GM18520 (cell line): Measurements from ENCODE around the gene AP1M1.
"Not testable (repeated sequence)": the region's sequence is repeated elsewhere in the genome, so short reads cannot be mapped to it uniquely, and the experiment has no call there.

Source experiments
- ATAC-seq: cut with Tn5 transposase; IDR thresholded peaks from one replicate; pipeline ENCODE4 v1.9.1; 2021; ENCODE audit not compliant: unreplicated experiment

Gene AP1M1

GRCh38 chr19:16260160-16260811, 62.6 kb downstream of the AP1M1 start:
- no peak for ATAC-seq

GRCh38 chr19:16260812-16261161, 63.1 kb downstream of the AP1M1 start:
- no peak for ATAC-seq

DNA sequence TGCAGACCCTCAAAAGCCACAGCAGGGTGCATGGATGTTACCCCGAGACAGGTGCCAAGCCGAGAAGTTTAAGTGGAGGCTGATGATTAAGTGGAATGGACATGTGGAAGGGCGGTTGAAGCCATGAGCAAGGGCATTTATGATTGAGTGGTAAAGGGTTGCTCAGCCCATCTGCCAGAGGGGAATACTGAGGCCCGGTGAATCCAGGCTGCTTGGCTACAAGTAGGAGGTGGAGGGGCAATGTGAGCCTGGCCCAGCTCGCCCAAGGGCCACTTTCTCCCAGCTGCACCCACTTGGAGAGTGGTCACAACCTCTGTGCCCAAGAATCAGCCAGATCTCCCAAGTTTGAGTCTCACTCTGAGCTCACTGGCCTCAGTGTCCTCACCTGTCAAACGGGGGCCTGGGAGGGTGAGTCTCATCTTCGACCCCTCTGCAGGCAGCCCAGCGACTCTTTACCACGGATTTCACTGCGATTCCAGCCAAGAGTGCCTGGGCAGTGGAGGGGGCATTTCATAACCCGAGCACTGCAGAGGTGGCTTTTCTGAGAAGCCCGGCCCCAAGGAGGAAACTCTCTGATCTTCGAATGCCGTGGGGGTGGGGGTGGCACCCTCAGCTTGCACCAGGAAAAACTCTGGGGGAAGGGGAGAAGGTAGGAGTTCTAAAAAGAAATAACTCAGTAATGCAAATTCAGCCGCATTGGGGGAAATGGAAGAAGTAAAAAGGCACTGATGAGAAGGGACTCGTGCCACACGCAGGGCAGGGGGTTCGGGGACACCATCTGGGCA, 64.1 kb downstream of the AP1M1 start:
- no peak for ATAC-seq

DNA sequence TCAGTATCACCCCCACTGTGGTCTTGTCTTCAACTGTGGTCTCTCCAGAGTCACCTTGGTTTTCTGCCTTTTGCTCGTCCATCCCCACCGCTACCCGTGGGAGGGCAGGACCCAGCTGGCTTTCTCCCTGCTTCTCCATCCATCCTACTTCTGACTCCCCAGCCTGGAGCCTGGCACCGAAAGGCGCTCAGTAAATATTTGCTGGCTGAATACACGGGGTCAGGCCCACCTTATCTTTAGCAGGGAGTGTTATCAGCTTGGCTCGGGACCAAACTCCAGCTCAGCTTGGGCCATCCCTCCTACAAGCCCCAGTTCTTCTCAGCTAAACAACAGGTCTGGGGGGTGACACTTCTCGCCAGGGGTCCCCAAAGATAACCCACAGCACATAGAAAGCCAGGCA, 64.9 kb downstream of the AP1M1 start:
- no peak for ATAC-seq

DNA sequence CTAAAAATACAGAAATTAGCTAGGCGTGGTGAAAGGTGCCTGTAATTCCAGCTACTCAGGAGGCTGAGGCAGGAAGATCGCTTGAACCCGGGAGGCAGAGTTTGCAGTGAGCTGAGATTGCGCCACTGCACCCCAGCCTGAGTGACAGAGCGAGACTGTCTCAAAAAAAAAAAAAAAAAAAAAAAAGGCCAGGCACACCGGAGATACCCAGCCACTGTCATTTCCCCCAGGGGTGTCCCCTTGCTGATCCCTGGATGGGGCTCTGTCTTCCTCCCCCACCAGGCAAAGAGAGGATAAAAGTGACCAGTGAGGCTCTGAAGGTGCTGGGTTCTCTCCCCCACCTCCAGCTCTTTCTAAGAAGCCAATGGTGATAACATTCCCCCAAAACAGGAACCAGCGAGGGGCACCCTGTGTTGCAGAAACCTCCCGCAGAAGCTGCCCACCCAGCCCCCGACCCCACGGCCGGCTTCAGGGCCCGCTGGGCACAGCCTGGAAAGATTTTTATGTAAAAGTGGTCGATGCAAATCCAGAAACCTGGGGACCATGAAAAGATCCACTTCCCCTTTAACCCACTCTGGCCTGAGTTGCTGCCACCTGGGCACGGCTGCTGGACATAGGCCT, 65.5 kb downstream of the AP1M1 start:
- no peak for ATAC-seq

GRCh38 chr19:16265205-16265604, 67.5 kb downstream of the AP1M1 start:
- no peak for ATAC-seq

- ATAC-seq: no peak
Measured at GRCh38 chr19:16265890-16266585, 68.3 kb downstream of the AP1M1 start.

DNA sequence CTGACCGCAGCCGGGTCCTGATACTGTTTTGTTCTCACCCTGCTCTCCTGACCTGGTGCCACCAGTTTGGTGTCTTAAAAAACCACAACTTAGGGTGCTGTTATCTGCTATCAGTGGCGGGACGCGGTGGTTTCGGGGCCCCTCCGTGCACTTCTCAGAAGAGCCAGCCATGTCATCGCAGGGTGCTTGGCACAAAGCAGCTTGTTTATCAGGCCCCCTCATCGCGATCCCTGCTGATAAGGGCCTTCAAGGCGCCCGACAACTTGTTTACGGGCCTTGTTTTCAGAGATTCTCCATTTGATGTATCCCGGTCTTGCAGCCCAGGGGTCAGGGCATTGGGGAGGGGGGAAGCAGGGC, 68.9 kb downstream of the AP1M1 start:
- ATAC-seq: no peak

DNA sequence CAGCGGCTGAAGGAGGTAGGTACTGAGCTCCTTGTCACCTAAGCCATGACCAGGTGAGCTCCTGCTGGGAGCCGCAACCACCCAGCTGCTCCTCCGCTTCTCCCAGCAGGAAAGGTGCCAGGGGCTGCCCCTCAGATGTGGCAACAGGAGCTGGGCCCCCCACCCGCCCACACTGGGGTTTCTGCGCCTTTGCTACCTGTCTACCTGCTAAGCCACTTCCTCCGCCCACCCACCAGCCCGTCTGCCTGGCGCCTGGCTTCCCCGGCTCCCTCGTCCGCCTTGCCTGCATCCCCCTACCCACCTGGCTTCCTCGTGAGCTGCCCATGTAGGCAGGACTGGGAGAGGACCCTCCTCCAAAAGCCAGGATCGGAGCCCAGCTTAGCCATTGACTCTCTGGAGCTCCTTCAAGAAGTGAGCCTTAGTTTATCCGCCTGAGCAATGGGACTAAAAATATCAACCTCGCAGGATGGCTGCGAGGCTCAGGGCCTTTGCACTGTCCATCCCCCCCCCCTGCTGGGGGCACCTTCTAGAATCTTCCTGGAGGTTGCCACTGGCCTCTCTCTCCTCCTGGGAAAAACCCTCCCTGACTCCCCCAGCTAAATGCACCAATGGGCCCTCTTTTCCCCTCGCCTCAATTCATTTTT, 71.1 kb downstream of the AP1M1 start:
- ATAC-seq: no peak

- no peak for ATAC-seq
Measured at GRCh38 chr19:16272945-16273344, 75.2 kb downstream of the AP1M1 start.

DNA sequence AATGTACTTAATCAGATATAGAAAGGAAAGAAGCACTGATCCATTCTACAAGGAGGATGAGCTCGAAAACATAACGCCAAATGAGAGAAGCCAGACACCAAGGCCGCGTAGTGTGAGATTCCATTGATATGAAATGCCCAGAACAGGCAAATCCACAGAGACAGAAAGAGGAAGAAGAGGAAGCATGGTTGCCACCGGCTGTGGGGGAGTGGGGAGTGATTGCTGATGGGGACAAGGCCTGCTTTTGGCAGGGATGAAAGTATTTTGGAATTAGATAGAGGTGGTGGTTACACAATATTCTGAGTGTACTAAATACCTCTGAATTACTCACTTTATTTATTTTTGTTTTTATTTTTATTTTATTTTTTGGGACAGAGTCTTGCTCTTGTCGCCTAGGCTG, 76.7 kb downstream of the AP1M1 start:
- no peak for ATAC-seq

GRCh38 chr19:16280306-16280705, 82.6 kb downstream of the AP1M1 start:
- no peak for ATAC-seq

- no peak for ATAC-seq
Measured at GRCh38 chr19:16281743-16282142, 84.0 kb downstream of the AP1M1 start.

DNA sequence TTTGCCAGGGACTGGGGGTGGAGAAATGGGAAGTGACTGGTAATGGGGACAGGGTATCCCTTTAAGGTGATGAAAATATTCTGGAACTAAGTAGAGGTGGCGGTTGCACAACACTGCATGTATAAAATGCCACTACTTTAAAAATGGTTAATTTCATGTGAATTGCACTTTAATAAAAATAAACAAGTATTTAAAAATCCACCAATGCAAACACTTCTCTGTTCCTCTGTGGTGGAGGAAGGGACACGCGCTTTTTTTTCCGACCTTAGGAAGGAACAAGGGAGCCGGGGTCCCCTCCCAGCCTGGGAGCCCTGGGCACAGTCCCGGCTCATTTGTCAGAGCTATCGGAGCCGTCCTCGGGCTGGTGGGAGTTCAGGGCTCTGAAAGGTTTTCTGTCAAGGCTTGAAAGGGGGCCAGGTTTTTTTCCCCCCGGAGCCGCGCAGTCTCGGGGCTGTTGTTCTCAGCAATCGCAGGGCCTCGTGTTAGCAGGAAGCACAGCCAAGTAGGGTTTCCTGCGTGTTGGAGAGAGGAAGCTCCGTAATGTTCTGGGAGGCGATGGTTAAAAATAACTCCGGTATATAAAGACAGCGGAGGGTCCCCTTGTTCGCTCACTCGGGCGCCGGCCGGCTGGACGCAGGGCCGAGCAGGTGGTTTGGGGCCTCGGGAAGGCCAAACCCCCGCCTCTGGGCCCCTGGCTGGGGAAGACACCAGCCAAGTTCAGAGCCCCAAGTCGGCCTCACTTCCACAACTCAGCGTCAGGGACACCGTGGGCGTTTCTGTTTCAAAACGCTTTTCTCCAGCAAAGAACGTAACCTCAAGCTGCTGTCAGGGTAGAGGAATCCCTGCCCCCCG, 85.7 kb downstream of the AP1M1 start:
- no peak for ATAC-seq

- ATAC-seq: no peak
Measured at GRCh38 chr19:16284505-16284904, 86.8 kb downstream of the AP1M1 start.

- ATAC-seq: not testable (repeated sequence)
Measured at GRCh38 chr19:16285079-16285478, 87.4 kb downstream of the AP1M1 start.

- no peak for ATAC-seq
Measured at GRCh38 chr19:16285769-16286498, 88.2 kb downstream of the AP1M1 start.

DNA sequence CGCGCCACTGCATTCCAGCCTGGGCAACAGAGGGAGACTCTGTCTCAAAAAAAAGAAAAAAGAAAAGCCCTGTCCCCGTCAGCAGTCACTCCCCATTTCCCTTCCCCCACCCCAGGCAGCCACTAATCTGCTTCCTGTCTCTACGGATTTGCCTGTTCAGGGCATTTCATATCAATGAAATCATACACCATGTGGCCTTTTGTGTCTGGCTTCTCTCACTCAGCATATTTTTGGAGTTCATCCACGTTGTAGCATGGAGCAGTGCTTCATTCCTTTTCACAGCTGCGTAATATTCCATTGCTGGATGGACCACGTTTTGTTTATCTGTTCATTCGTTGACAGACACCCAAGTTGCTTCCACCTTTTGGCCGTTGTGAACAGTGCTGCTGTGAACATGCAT, 90.8 kb downstream of the AP1M1 start:
- no peak for ATAC-seq

- no peak for ATAC-seq
Measured at GRCh38 chr19:16289594-16289993, 91.9 kb downstream of the AP1M1 start.

GRCh38 chr19:16290692-16291091, 93.0 kb downstream of the AP1M1 start:
- ATAC-seq: no peak
